Stimulated activated CD8-positive, alpha-beta memory T cell treated with anti-CD3 and anti-CD28 coated beads, Interleukin-7, amount 100 ng/mL, for 1 hour (primary cell): ENCODE data around the gene PRRX1.

Experiments used
- DNase-seq, 2 donors: peaks; one replicate each; pipeline ENCODE4 v3.0.0-alpha.2; 2020; ENCODE audit warnings: low read depth in 2 of 2

Gene PRRX1

GRCh38 chr1:170664093-170664827, at the start of gene PRRX1:
TSS of gene PRRX1 (plus strand) at chr1:170664131. CDS start at chr1:170664219, 88 bp downstream.
- DNase-seq: no peak

GRCh38 chr1:170617591-170618330, 46.2 kb upstream of the PRRX1 start:
- DNase-seq: no peak

GRCh38 chr1:170618421-170618820, 45.5 kb upstream of the PRRX1 start:
- no peak for DNase-seq

GRCh38 chr1:170619241-170620028, 44.5 kb upstream of the PRRX1 start:
- no peak for DNase-seq

DNA sequence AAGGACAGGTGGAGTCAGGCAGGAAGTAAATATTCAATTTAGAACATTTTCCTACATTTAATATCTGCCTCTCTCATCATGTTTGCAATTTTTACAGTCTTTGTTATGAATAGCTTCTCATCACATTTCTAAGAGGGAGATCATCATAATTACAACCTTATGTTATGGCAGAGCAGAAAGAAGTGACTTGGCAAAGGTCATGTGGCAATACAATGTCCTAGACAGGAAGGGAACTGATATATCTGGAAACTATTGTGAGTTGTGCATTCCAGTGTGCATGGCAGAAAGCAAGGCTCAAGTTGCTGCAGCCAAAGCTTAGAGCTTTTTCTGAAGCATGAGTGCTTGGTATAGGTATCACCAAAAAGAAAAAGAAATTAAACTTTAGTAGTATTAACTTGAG, 43.8 kb upstream of the PRRX1 start:
- DNase-seq: no peak

- DNase-seq: no peak
Observed at GRCh38 chr1:170623171-170623570, 40.8 kb upstream of the PRRX1 start.

GRCh38 chr1:170624146-170624545, 39.8 kb upstream of the PRRX1 start:
- DNase-seq: no peak

DNA sequence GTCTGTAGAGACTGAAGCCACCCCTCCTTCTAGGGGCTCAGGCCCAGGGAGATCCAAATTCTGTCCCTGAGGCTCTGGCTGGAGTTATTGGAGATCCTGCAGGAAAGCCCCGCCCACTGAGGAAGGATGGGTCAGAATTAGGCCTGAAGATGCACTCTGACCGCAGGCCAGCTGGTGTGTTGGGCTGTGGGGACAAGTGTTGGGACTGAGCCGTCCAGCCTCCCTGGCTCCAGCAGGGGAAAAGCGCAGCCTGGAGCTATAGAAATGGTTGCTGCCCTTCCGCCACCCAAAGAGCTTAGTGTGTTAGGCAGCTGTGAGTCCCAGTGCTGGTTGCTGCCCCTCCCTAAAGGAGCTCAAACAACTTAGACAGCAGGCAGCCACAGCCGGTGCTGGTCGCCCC, 33.0 kb upstream of the PRRX1 start:
- DNase-seq: no peak

DNA sequence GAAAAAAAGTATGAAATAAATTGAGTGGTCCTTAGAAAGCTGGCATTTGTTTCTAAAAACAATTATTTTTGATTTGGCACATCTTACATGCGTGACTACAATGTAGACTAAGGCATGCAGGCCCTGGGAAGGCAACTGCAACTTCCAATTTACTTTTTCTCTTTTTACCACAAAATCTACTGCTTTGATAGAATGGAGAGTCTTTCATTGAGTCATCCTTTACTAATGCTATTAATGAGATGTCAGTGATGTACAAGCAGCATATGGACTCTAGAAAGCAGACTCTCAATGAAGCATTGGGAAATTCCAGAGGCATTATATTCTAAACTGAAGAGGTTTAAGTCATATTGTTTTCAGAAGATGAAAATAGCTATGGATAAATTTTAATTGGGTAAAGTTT, 29.6 kb upstream of the PRRX1 start:
- DNase-seq: no peak

- no peak for DNase-seq
Observed at GRCh38 chr1:170634824-170635410, 29.0 kb upstream of the PRRX1 start.

DNA sequence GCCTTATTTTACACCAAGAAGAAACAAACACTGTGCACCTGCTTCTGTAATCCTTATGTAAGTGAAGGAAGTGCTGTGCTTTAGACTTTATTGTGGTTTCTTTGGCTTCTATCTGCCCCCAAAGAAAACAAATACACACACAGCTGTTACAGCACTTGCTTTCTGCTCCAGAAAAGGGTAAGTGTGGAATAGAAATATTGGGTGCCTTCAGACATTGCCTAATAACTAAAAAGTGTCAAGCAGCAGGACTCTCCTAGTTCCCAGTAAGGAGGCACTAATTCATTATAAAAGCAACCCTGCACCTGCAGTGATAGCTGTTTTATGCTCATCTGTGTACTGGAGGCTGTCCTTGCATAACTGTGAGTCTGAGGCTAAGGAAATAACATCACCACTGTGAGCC, 23.4 kb upstream of the PRRX1 start:
- no peak for DNase-seq

- DNase-seq: no peak
Observed at GRCh38 chr1:170657275-170657853, 6.6 kb upstream of the PRRX1 start.

GRCh38 chr1:170659399-170660035, 4.4 kb upstream of the PRRX1 start:
- no peak for DNase-seq

- DNase-seq: no peak
Observed at GRCh38 chr1:170660281-170660713, 3.6 kb upstream of the PRRX1 start.

GRCh38 chr1:170660871-170661645, 2.9 kb upstream of the PRRX1 start:
- no peak for DNase-seq

GRCh38 chr1:170661646-170662411, 2.1 kb upstream of the PRRX1 start:
- DNase-seq: no peak

DNA sequence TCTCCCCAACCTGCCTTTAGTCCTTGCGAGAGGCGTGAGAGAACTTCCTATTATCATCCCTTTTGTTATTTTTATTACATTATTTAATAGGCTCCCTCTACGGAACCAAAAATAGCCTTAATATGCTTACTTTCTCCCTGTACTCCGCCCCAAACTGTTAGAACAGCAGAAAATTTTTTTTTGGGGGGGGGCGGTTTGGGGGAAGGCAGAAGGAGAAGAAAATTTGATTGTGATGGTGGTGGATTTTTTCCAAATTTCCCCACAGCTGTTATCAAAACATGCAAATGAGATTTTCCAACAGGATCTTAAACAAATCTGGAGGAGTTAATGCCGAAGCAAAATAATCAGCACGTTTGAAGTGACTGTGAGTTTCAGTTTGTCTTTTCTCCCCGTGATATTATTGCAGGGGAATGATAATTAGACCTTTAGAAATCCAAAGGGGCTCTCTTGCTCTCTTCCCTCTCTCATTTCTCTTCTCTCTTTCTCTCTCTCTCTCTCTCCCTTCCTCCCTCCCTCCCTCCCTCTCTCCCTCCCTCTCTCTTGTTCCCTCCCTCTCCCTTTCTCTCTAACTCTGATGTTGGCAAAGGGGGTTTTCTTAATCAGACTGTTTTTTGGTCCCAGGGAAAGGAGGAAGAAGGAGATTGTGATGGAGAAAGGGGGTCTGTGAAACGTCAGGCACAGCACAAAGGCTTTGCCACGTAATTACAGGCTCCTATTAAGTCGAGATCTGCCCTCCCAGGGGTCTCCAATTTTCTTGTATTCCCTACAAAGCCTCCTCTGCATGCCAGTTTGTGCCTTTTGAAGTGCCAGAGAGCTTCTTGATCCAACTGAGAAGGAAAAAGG, 1.1 kb upstream of the PRRX1 start:
- no peak for DNase-seq

- no peak for DNase-seq
Observed at GRCh38 chr1:170663404-170664092, 383 bp upstream of the PRRX1 start.
